HTR-8/SVneo (cell line): ENCODE results near the gene IFITM1.
"Not testable (repeated sequence)": the region's sequence is repeated elsewhere in the genome, so short reads cannot be mapped to it uniquely, and the experiment has no call there.

ENCODE experiments used
- DNase-seq: peaks from one replicate; pipeline ENCODE4 v3.0.0; 2011; ENCODE audit warnings: low spot score, mixed read lengths; ENCODE audit not compliant: insufficient read length
- FAIRE-seq: peaks from 2 replicates; lab custom pipeline; 2011; peaks lifted over from hg19 to GRCh38; lab: Jason Lieb, UNC

Gene IFITM1

GRCh38 chr11:307766-308708 lies 5.8 kb upstream of the IFITM1 start, which contains the start of gene IFITM2:
Gene IFITM2, plus strand, starts transcription at chr11:307816. Its CDS starts 377 bp downstream, at chr11:308193.
- peak; percentile 75 for DNase-seq

GRCh38 chr11:308740-309665 lies 4.8 kb upstream of the IFITM1 start:
- not testable (repeated sequence) for FAIRE-seq, DNase-seq

More at GRCh38 chr11:307766-308708, 5.8 kb upstream of the IFITM1 start, which contains the start of gene IFITM2:
- peak; percentile 59 for FAIRE-seq

GRCh38 chr11:309979-310572 lies 3.8 kb upstream of the IFITM1 start:
- not testable (repeated sequence) for FAIRE-seq, DNase-seq

GRCh38 chr11:311013-311748 lies 2.7 kb upstream of the IFITM1 start:
- not testable (repeated sequence) for FAIRE-seq

GRCh38 chr11:312092-312816 lies 1.6 kb upstream of the IFITM1 start:
- DNase-seq: no peak
- FAIRE-seq: no peak

More at GRCh38 chr11:311013-311748, 2.7 kb upstream of the IFITM1 start:
- DNase-seq: not testable (repeated sequence)

- FAIRE-seq: no peak
- DNase-seq: no peak
Observed at GRCh38 chr11:313304-313786, 495 bp upstream of the IFITM1 start.

- DNase-seq, FAIRE-seq: not testable (repeated sequence)
Observed at GRCh38 chr11:314554-314875, 675 bp downstream of the IFITM1 start.

GRCh38 chr11:315051-315481 lies 1.2 kb downstream of the IFITM1 start:
- DNase-seq (no peak), FAIRE-seq (no peak)

GRCh38 chr11:315516-315994 lies 1.7 kb downstream of the IFITM1 start:
- no peak for DNase-seq
- no peak for FAIRE-seq

GRCh38 chr11:316031-316701 lies 2.3 kb downstream of the IFITM1 start:
- DNase-seq: no peak
- FAIRE-seq: no peak

GRCh38 chr11:316891-317301 lies 3.1 kb downstream of the IFITM1 start:
- no peak for FAIRE-seq

GRCh38 chr11:317668-318404 lies 4.0 kb downstream of the IFITM1 start:
- DNase-seq: not testable (repeated sequence)
- peak; percentile 20 for FAIRE-seq

More at GRCh38 chr11:316891-317301, 3.1 kb downstream of the IFITM1 start:
- DNase-seq: no peak

GRCh38 chr11:318405-319120 lies 4.7 kb downstream of the IFITM1 start:
- peak; percentile 87 for FAIRE-seq
- DNase-seq: not testable (repeated sequence)

GRCh38 chr11:319121-319887 lies 5.5 kb downstream of the IFITM1 start:
- not testable (repeated sequence) for DNase-seq
- FAIRE-seq: peak; percentile 68

GRCh38 chr11:319888-320273 lies 6.0 kb downstream of the IFITM1 start:
- FAIRE-seq: not testable (repeated sequence)

GRCh38 chr11:324156-324555 lies 10.3 kb downstream of the IFITM1 start:
- FAIRE-seq (no peak), DNase-seq (no peak)

More at GRCh38 chr11:319888-320273, 6.0 kb downstream of the IFITM1 start:
- not testable (repeated sequence) for DNase-seq
